Sigmoid colon (tissue), 4 donors: ENCODE data around the gene CHCHD5.
"Not testable (repeated sequence)": the region's sequence is repeated elsewhere in the genome, so short reads cannot be mapped to it uniquely, and the experiment has no call there.

Source experiments
- CTCF ChIP-seq, 4 experiments: fragments of 450-650 bp in 3 of 4; fragments of 200-600 bp in 1 of 4; IDR thresholded peaks; one replicate each; pipeline ENCODE4 v1.5.1; 2016 to 2019; ENCODE audit warnings: antibody characterized with exemption in 4 of 4, mild to moderate bottlenecking in 3 of 4, moderate library complexity in 2 of 4
- POLR2AphosphoS5 ChIP-seq, 4 donors: sonication (generic); formaldehyde crosslinking; IDR thresholded peaks; one replicate each; pipeline ENCODE4 v1.6.1; 2017; ENCODE audit warnings: antibody characterized with exemption in 4 of 4

DNA sequence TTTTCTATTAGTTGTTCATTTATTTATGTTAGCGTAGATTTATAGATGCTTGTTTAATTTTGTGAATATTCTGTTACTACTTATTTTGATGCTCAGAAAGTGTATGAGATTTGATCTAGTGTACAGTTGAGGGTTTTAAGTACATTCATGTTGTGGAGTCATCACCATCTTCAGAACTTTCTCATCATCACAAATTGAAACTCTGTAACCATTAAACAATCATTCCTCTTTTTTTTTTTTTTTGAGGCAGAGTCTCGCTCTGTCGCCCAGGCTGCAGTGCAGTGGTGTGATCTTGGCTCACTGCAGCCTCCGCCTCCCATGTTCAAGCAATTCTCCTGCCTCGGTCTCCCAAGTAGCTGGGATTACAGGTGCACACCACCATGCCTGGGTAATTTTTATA lies 17.9 kb upstream of the CHCHD5 start:
- not testable (repeated sequence) for TF ChIP-seq CTCF, POLR2AphosphoS5 (IDR thresholded peaks at IDR 0.05)
